Neural crest cell (in vitro differentiated cells): ENCODE results near the gene SIM1. TPM values are rescaled to one million over a fixed set of nuclear protein-coding genes. Genes with fewer than 3 reads are reported as not detected.

Experiments used
- DNase-seq: peaks from one replicate; pipeline ENCODE4 v3.0.0; 2021; ENCODE audit warnings: low read depth, mixed read lengths, low spot score
- H3K27ac Mint-ChIP-seq: one replicate; pipeline ENCODE4 v1.8.0; 2021; ENCODE audit warnings: mild to moderate bottlenecking, mixed read lengths; ENCODE audit not compliant: unreplicated experiment
- H3K27me3 Mint-ChIP-seq: 2 replicates; pipeline ENCODE4 v1.8.0; 2021; ENCODE audit warnings: low read depth, mild to moderate bottlenecking, mixed read lengths
- H3K36me3 Mint-ChIP-seq: 2 replicates; pipeline ENCODE4 v1.8.0; 2021; ENCODE audit warnings: low read depth, mild to moderate bottlenecking, mixed read lengths
- H3K4me1 Mint-ChIP-seq: 2 replicates; pipeline ENCODE4 v1.8.0; 2021; ENCODE audit warnings: mixed read lengths
- H3K4me3 Mint-ChIP-seq: one replicate; pipeline ENCODE4 v1.8.0; 2021; ENCODE audit warnings: mild to moderate bottlenecking, mixed read lengths
- H3K9me3 Mint-ChIP-seq: 2 replicates; pipeline ENCODE4 v1.8.0; 2021; ENCODE audit warnings: mixed read lengths
- CTCF ChIP-seq: fragments of 200-600 bp; sonication (generic); conservative IDR thresholded peaks from 2 replicates; pipeline ENCODE4 v1.5.0; 2021; ENCODE audit warnings: antibody characterized with exemption, mild to moderate bottlenecking
- total RNA-seq: library from RNA; stranded (reverse); gene quantifications from 2 replicates; pipeline ENCODE4 v1.2.1, GENCODE V29; 2021

Gene SIM1
- total RNA-seq, 1 donor from 2014 or later = 0.58 TPM

- H3K4me1 Mint-ChIP-seq = peaks cover 5% of the 10 kb centered on the region
- no peaks in the 10 kb centered on the region for H3K9me3 Mint-ChIP-seq
- no peak for DNase-seq
- no peak for TF ChIP-seq CTCF
- H3K4me3 Mint-ChIP-seq = no peak overlapping the region
- no peaks in the 10 kb centered on the region for H3K27me3 Mint-ChIP-seq
- H3K36me3 Mint-ChIP-seq = no peaks in the 10 kb centered on the region
- no peak overlapping the region for H3K27ac Mint-ChIP-seq
Measured at GRCh38 chr6:100451577-100451976, 13.1 kb downstream of the SIM1 start.

GRCh38 chr6:100449239-100449691 lies 15.5 kb downstream of the SIM1 start:
- Mint-ChIP-seq H3K4me3 (no peak overlapping the region), H3K9me3 (no peaks in the 10 kb centered on the region), H3K27ac (no peak overlapping the region), H3K36me3 (no peaks in the 10 kb centered on the region), H3K4me1 (peaks cover under 1% of the 10 kb centered on the region), H3K27me3 (peaks cover 15% of the 10 kb centered on the region)
- DNase-seq = no peak
- no peak for TF ChIP-seq CTCF

GRCh38 chr6:100447900-100448748 lies 16.6 kb downstream of the SIM1 start:
- H3K27ac Mint-ChIP-seq = no peak overlapping the region
- H3K4me3 Mint-ChIP-seq = no peak overlapping the region
- H3K4me1 Mint-ChIP-seq = no peaks in the 10 kb centered on the region
- DNase-seq = no peak
- no peaks in the 10 kb centered on the region for H3K9me3 Mint-ChIP-seq
- TF ChIP-seq CTCF = no peak
- H3K27me3 Mint-ChIP-seq = peaks cover 24% of the 10 kb centered on the region
- H3K36me3 Mint-ChIP-seq = no peaks in the 10 kb centered on the region

- no peaks in the 10 kb centered on the region for H3K9me3 Mint-ChIP-seq
- no peak for DNase-seq
- H3K27ac Mint-ChIP-seq = no peak overlapping the region
- no peak for TF ChIP-seq CTCF
- H3K36me3 Mint-ChIP-seq = no peaks in the 10 kb centered on the region
- no peaks in the 10 kb centered on the region for H3K4me1 Mint-ChIP-seq
- no peak overlapping the region for H3K4me3 Mint-ChIP-seq
- H3K27me3 Mint-ChIP-seq = peaks cover 28% of the 10 kb centered on the region
Measured at GRCh38 chr6:100447081-100447899, 17.4 kb downstream of the SIM1 start.

GRCh38 chr6:100446115-100447080 lies 18.3 kb downstream of the SIM1 start:
- Mint-ChIP-seq H3K27me3 (peaks cover 33% of the 10 kb centered on the region), H3K36me3 (no peaks in the 10 kb centered on the region), H3K9me3 (no peaks in the 10 kb centered on the region), H3K4me3 (no peak overlapping the region), H3K4me1 (no peaks in the 10 kb centered on the region), H3K27ac (no peak overlapping the region)
- DNase-seq = no peak
- TF ChIP-seq CTCF = no peak
